HG02884 (cell line): Measurements from ENCODE around the gene FOXR2.

Experiments used
- ATAC-seq: cut with Tn5 transposase; IDR thresholded peaks from one replicate; pipeline ENCODE4 v1.9.1; 2021; ENCODE audit warnings: mild to moderate bottlenecking, moderate library complexity; ENCODE audit not compliant: unreplicated experiment

FOXR2 gene, protein sequence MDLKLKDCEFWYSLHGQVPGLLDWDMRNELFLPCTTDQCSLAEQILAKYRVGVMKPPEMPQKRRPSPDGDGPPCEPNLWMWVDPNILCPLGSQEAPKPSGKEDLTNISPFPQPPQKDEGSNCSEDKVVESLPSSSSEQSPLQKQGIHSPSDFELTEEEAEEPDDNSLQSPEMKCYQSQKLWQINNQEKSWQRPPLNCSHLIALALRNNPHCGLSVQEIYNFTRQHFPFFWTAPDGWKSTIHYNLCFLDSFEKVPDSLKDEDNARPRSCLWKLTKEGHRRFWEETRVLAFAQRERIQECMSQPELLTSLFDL

DNA sequence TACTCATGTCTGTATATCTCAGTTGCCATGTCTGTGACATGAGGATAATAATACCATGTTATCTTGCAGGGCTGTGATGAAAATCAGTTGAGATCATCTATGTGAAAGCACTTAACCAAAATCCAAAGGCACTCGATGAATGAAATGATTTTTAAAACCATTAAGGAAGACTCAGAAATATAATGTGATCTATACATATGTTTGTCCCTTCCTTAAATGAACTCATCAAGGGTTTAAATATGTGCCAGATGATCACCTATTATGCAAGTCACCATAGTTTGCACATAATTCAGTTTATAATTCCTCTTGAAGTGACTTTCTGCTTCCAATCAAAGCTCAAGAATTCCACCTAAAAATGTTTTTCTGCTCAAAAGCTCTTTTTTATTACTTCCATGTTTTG is at the start of gene FOXR2:
TSS of gene FOXR2 (plus strand) at position 301 of the 400 bp plus-strand sequence. CDS start 312 bp downstream, outside the sequence.
- ATAC-seq, result no peak

DNA sequence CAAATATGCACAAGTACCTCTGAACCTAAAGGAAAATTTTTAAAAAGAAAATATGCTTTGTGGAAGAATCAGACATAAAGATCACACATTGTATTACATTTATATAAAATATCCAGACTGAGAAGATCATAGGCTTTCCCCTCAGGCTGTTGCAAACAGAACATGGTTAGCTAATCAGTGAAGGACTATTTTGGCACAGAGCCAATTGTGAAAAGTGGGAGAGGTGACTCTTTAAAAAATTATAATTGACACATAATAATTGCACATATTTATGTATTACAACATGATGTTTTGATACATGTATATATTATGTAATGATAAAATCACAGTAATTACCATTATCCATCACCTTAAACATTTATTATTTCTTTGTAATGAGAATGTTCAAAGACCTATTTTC is 44.1 kb upstream of the FOXR2 start:
- ATAC-seq, result no peak

DNA sequence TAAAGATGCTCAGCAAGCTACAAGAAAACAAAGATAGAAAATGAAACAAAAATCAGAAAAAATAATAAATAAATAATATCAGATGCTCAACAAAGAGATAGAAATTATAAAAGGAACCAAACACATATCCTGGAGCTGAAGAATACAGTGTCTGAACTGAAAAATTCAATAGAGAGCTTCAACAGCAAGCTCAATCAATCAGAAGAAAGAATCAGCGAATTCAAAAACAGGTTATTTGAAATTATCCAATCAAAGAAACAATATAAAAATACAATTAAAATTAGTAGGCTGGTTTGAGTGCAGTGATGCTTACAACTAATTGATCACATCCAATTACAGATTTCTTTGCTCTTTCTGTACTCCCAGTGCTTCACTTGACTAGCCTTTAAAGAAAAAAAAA is 40.8 kb upstream of the FOXR2 start:
- no peak for ATAC-seq

DNA sequence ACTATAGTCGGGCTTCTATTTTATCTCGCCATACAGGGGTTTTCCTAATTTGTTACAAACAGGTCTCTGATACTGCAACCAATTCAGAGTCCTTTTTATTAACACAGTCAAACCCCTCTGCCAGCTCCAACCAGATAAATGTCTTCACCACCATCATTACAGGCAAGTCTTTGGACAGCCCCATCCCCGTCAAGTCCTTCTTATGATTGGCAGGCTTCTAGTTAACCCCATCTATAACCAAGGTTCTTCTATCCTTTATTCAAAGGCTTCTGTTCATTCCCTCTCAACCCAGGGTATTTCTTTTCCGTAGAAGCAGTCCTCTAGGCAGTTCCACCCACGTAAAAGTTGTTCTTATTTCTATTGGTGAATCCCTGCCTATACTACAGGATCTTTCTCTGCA is 29.9 kb upstream of the FOXR2 start:
- ATAC-seq, result no peak

DNA sequence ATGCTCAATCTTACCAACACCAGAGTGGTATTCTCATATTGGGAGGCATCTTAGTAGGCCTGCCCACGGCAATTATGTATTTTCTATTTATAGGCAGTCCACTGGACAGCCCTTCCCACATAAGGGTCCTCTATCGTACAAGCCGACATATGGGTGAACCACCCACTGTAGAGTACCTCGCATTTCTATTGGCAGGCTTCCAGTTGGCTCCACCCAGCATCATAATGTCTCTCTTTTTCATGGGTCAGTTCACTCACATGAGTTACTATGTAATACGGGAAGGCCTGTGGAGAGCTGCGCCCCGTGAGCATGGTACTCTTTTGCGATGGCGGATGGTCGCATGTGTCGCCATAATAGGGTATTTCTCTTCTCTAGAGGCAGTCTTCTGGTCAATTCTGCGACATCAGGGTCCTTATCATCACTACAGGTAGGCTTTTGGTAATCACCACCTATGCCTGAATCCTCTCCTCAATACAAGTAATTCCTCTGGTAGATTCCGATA is 29.4 kb upstream of the FOXR2 start:
- ATAC-seq, result no peak

DNA sequence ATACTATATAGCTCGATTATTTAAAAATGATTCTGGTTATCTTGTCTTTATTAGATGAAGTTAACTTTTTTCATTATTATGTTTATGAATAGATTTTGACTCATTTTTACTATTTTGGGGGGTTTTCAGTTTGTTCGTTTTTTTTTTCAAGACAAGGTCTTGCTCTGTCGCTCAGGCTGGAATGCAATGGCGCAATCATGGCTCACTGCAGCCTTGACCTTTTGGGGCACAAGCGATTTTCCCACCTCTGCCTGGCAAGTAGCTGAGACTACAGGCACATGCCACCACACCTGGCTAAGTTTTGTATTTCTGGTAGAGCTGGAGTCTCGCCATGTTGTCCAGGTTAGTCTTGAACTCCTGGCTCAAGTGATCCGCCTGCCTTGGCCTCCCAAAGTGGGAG is 24.9 kb upstream of the FOXR2 start:
- no peak for ATAC-seq

DNA sequence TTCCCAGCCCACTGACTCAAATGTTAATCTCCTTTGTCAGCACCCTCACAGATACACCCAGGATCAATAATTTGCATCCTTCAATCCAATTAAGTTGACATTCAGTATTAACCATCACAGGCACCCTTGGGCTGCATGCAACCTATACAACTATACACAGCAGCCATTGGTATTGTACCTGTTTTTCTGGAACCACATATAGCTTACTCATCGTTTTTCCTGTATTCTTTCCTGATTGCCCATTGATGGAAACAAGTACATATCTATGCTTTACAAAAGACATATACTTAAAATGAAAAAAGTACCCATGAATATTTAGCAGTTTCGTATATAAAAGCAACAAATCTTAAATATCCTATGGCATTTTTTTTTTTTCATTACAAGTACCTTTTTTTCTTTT is 3.7 kb upstream of the FOXR2 start:
- no peak for ATAC-seq

DNA sequence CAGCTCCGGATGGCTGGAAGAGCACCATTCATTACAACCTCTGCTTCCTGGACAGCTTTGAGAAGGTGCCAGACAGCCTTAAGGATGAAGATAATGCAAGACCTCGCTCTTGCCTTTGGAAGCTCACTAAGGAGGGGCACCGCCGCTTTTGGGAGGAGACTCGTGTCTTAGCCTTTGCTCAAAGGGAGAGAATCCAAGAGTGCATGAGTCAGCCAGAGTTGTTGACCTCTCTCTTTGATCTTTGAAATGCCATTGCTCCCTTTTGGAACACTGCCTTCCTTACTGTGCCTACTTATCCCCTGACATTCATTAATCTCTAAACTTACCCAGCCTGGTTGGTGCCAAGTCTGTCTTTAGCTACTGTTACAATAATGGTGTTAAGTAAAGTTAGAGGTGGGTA is 1.2 kb downstream of the FOXR2 start:
- ATAC-seq, result no peak

DNA sequence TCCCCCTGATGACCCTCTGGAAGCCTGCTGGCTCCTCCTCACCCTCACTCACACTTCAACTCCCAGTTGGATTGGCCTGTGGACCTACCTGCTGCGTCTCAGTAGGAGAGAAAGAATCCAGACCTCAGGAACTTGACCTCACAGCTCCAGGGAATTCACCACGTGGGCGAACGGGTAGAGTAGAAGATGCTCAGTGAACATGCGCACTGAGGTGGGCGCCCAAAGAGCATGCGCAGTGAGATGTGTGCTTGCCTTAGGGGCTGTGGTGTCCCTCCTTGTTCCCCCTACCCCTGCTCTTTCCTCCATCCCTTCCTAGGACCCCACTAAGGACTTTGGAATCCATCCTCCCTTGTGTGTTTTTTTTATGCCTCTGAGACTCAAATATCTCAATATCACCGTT is 12.9 kb downstream of the FOXR2 start:
- no peak for ATAC-seq

DNA sequence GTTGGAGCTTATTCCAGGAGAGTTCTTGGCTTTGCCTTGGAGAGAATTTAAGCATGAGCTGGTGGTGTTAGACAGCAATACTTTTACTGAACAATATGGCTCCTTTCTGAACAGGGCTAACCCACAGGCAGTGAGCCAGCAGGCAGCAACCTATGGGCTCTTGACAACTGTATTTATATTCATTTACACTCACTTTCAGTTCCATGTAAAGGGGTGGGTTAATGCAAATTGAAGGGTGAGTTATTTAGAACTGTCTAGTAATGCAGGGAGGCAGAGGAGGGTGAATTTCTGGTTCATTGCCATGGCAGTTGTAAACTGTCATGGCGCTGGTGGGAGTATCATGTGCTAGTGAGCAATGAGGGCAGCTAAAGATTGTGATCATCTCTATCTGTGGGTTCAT is 15.7 kb downstream of the FOXR2 start:
- no peak for ATAC-seq

DNA sequence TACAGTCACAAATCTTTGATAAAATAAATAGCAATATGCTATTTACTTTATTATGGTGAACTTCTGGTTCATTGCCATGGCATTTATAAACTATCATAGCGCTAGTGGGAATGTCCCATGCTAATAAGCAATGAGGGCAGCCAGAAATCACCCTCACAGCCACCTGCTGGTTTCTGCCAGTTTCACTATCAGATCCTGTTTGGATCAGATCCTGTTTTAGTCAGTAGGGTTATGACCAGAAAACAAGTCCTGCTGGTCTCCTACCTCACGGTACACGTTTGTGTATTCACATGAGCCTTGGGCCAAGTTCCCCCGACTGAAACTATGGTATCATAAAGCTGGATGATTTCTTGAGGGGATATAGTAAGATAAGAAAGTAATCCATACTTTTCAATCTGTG is 17.7 kb downstream of the FOXR2 start:
- ATAC-seq, result peak; percentile 77

DNA sequence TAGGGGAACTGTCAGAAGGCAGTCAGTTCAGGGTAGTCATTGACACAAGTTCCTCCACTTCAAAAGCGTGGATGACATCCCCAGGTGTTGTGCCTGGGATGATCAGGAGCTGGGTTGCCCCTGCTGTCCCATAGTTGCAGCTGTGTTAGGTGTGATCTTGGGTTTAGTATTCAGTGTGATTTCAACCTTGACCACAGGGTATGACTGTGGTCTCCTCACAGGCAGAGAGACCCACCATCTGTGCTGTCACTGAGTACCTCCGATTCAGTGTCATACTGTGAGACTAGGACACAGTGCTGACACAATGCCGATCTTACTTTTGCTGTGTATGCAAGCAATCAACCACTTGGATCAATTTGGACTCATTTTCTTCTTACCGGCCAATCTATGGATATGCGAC is 25.2 kb downstream of the FOXR2 start:
- ATAC-seq, result peak; percentile 31

DNA sequence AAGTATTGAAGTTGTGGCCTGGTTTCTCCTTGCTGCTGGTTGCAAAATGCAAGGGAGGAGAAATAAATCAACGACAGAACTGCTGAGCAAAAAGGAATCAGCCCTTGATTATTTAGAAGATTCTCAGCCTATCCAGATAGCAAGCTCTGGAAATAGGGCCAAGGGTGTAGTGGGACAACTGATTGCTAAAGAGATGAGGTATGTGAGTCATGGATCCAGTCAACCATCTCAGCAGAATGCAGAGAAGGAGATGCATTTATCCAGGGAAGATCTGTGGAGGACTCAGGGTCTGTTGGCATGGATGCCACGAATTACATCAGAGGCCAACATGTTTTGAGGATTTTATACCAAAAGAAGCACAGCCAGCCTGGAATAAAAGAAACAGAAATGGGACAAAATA is 36.7 kb downstream of the FOXR2 start:
- no peak for ATAC-seq

DNA sequence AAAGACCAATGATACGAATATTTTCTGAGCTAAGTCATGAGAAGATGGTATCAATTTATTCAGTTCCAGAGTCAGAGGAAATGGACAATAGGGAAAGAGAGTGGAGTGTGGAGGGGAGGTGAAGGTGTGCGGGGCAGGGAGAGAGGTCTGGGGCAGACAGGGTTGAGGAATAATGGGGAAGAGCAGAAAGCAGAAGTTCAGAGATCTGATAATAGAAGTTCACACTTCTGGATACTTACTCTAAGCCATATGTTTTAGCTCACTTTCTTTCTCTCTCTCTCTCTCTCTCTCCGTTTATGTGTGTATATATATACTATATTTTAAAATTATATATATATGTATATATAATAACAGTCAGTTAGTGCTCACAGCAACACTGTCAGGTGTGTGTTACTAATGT is 40.4 kb downstream of the FOXR2 start:
- ATAC-seq, result no peak

DNA sequence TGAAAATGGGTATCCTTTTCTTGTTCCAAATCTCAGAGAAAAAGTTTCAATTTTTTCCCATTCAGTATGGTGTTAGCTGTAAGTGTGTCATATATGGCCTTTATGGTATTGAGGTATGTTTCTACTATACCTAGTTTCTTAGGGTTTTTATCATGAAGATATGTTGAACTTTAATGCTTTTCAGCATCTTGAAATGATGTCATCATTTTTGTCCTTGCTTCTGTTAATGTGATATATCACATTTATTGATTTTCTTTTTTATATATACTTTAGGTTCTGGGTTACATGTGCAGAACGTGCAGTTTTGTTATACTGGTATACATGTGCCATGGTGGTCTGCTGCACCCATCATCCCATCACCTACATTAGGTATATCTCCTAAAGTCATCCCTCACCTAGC is 44.9 kb downstream of the FOXR2 start:
- no peak for ATAC-seq
